K562 (cell line): ENCODE results near the gene ZFAND2A. TPM values are rescaled to one million over a fixed set of nuclear protein-coding genes. Genes with fewer than 3 reads are reported as not detected.
A peak's percentile ranks its signal among the peaks of the same experiment; 100 is the strongest.

ENCODE experiments used
- ATAC-seq: fragments of 200-7000 bp; cut with Tn5 transposase; 3 replicates; pipeline ENCODE4 v1.9.1; 2020; ENCODE audit warnings: moderate library complexity
- BruUV-seq: library from RNA; stranded (reverse); fragments of 400-500 nt; replicated peaks from 2 replicates; lab custom pipeline; 2021; lab: Mats Ljungman, UMichigan
- CTCF ChIA-PET: fragments of 300-600 bp; formaldehyde crosslinking; extraction: SDS; loops from one replicate; lab custom pipeline; 2021; ENCODE audit warnings: low intra/inter-chr PET ratio; lab: Yijun Ruan, JAX
- POLR2A ChIA-PET: fragments of 300-600, 350-650 bp; sonication (Branson Sonifier 250); formaldehyde crosslinking; extraction: SDS; loops from one replicate; lab custom pipeline; 2021; ENCODE audit warnings: antibody characterized with exemption, inconsistent platforms; lab: Yijun Ruan, JAX
- DNase-seq, 4 experiments: peaks; one replicate each; pipeline versions ENCODE4 v3.0.0 to v3.0.0-alpha.2; 2011 to 2018; ENCODE audit warnings: low spot score in 3 of 4, mixed read lengths in 3 of 4; ENCODE audit errors: extremely low read depth in 1 of 4
- FAIRE-seq: peaks from 2 replicates; lab custom pipeline; 2011; peaks lifted over from hg19 to GRCh38; lab: Jason Lieb, UNC
- H2AFZ ChIP-seq: 2 replicates; pipeline ENCODE4 v1.6.0; 2011; ENCODE audit warnings: low read depth, low read length, control low read depth, inconsistent platforms
- H3K27ac ChIP-seq: fragments of 200-600 bp; 3 replicates; pipeline ENCODE4 v1.8.0; 2011; ENCODE audit warnings: low read depth, mild to moderate bottlenecking, control low read depth, inconsistent platforms, low read length, moderate library complexity, mixed read lengths; ENCODE audit errors: extremely low read depth
- H3K27me3 ChIP-seq, 2 experiments: fragments of 300-600 bp in 1 of 2; 2 replicates in 1 of 2; 3 replicates in 1 of 2; pipeline versions ENCODE4 v1.6.0 to v1.8.0; 2011; ENCODE audit warnings: inconsistent platforms in 2 of 2, low read length in 2 of 2, mild to moderate bottlenecking in 1 of 2, mixed read lengths in 1 of 2, moderate library complexity in 1 of 2; ENCODE audit not compliant: control insufficient read depth in 2 of 2, insufficient read depth in 2 of 2
- H3K36me3 ChIP-seq: fragments of 300-600 bp; 3 replicates; pipeline ENCODE4 v1.8.0; 2011; ENCODE audit warnings: mild to moderate bottlenecking, low read length, inconsistent platforms; ENCODE audit not compliant: control insufficient read depth, insufficient read depth
- H3K4me1 ChIP-seq, 2 experiments: fragments of 200-600 bp in 1 of 2; replicated peaks in 1 of 2; 2 replicates in 1 of 2; 3 replicates in 1 of 2; pipeline versions ENCODE4 v1.5.1 to v1.8.0; 2011; ENCODE audit warnings: inconsistent platforms in 2 of 2, low read length in 2 of 2, mild to moderate bottlenecking in 1 of 2, mixed read lengths in 1 of 2, moderate library complexity in 1 of 2; ENCODE audit not compliant: control insufficient read depth in 2 of 2, insufficient read depth in 2 of 2
- H3K4me2 ChIP-seq: 2 replicates; pipeline ENCODE4 v1.6.1; 2011; ENCODE audit warnings: low read length, control low read depth, inconsistent platforms, mixed read lengths; ENCODE audit not compliant: insufficient read depth
- H3K4me3 ChIP-seq: fragments of 200-600 bp; sonication (generic), shearing (Covaris generic); 2 replicates; pipeline ENCODE4 v1.5.1; 2016; ENCODE audit warnings: control low read depth, inconsistent platforms
- H3K79me2 ChIP-seq: fragments of 200-600 bp; 3 replicates; pipeline ENCODE4 v1.8.0; 2011; ENCODE audit warnings: low read length, inconsistent platforms; ENCODE audit not compliant: control insufficient read depth, insufficient read depth
- H3K9ac ChIP-seq, 2 experiments: 2 replicates each; pipeline versions ENCODE4 v1.6.0 to v1.6.1; 2011; ENCODE audit warnings: low read depth in 2 of 2, low read length in 2 of 2, control low read depth in 1 of 2, inconsistent platforms in 1 of 2, mild to moderate bottlenecking in 1 of 2, mixed read lengths in 1 of 2; ENCODE audit not compliant: insufficient read depth in 1 of 2
- H3K9me1 ChIP-seq: one replicate; pipeline ENCODE4 v1.6.0; 2011; ENCODE audit warnings: inconsistent platforms, mild to moderate bottlenecking, low read length, moderate library complexity; ENCODE audit not compliant: control insufficient read depth, insufficient read depth
- H3K9me3 ChIP-seq: replicated peaks from 2 replicates; pipeline ENCODE4 v1.5.1; 2011; ENCODE audit warnings: low read depth, low read length, inconsistent platforms; ENCODE audit not compliant: control insufficient read depth, insufficient read depth
- H4K20me1 ChIP-seq: replicated peaks from 2 replicates; pipeline ENCODE4 v1.6.1; 2011; ENCODE audit warnings: low read length, inconsistent platforms, mixed read lengths; ENCODE audit not compliant: control insufficient read depth, insufficient read depth
- C11orf30 ChIP-seq: fragments of 450-650 bp; IDR thresholded peaks from 2 replicates; pipeline ENCODE4 v1.6.1; 2016; ENCODE audit warnings: low read depth, mild to moderate bottlenecking
- CBFB ChIP-seq: sonication (generic); formaldehyde crosslinking; IDR thresholded peaks from 2 replicates; pipeline ENCODE4 v1.4.0; 2020; ENCODE audit warnings: mild to moderate bottlenecking, missing genetic modification reagents
- CSDE1 ChIP-seq, 2 experiments: fragments of 450-650 bp; IDR thresholded peaks; 2 replicates each; pipeline ENCODE4 v1.6.1; 2016; ENCODE audit warnings: mild to moderate bottlenecking in 1 of 2
- ETV6 ChIP-seq, 3 experiments: fragments of 150-350 bp in 1 of 3; sonication (generic) in 1 of 3; formaldehyde crosslinking in 1 of 3; IDR thresholded peaks; 2 replicates each; pipeline versions ENCODE4 v1.6.1 to v1.8.0; 2014 to 2022; ENCODE audit warnings: borderline replicate concordance in 2 of 3, low read depth in 2 of 3, antibody characterized with exemption in 1 of 3, low read length in 1 of 3, mild to moderate bottlenecking in 1 of 3, missing genetic modification reagents in 1 of 3
- GABPA ChIP-seq: fragments of 200-800 bp; sonication (Bioruptor generic); conservative IDR thresholded peaks from 2 replicates; pipeline ENCODE4 v1.6.1; 2016; ENCODE audit warnings: low read depth, missing genetic modification characterization, missing compliant biosample characterization
- LCOR ChIP-seq: sonication (generic); formaldehyde crosslinking; IDR thresholded peaks from 2 replicates; pipeline ENCODE4 v1.8.0; 2022; ENCODE audit warnings: mild to moderate bottlenecking, missing genetic modification reagents
- MCM2 ChIP-seq: fragments of 450-650 bp; IDR thresholded peaks from 2 replicates; pipeline ENCODE4 v1.6.1; 2017; ENCODE audit warnings: low read depth, mild to moderate bottlenecking
- NFXL1 ChIP-seq: fragments of 450-650 bp; formaldehyde crosslinking; IDR thresholded peaks from 2 replicates; pipeline ENCODE4 v1.4.0; 2021; ENCODE audit warnings: mild to moderate bottlenecking
- PHTF2 ChIP-seq: fragments of 250-450 bp; sonication (Bioruptor Pico); IDR thresholded peaks from 2 replicates; pipeline ENCODE4 v1.5.0; 2021; ENCODE audit warnings: mild to moderate bottlenecking
- RBM15 ChIP-seq: fragments of 200-400 bp; formaldehyde crosslinking; IDR thresholded peaks from 2 replicates; pipeline ENCODE4 v1.6.1; 2018; ENCODE audit warnings: mild to moderate bottlenecking, low read length, moderate library complexity; ENCODE audit not compliant: insufficient read depth
- XRCC5 ChIP-seq: fragments of 200-400 bp; formaldehyde crosslinking; IDR thresholded peaks from 2 replicates; pipeline ENCODE4 v1.6.1; 2017; ENCODE audit warnings: low read depth, mild to moderate bottlenecking, low read length
- ZC3H11A ChIP-seq: IDR thresholded peaks from 2 replicates; pipeline ENCODE4 v1.6.1; 2012; ENCODE audit warnings: low read depth, low read length, improper control_type of control experiment
- ZNF165 ChIP-seq: fragments of 250-450 bp; sonication (Bioruptor Pico); IDR thresholded peaks from 2 replicates; pipeline ENCODE4 v1.4.0; 2020; ENCODE audit warnings: borderline replicate concordance
- ZSCAN32 ChIP-seq: fragments of 450-650 bp; formaldehyde crosslinking; IDR thresholded peaks from 2 replicates; pipeline ENCODE4 v1.4.0; 2020; ENCODE audit warnings: mild to moderate bottlenecking, moderate library complexity
- ZZZ3 ChIP-seq: fragments of 450-650 bp; IDR thresholded peaks from 2 replicates; pipeline ENCODE4 v1.6.1; 2016; ENCODE audit warnings: antibody characterized with exemption, mild to moderate bottlenecking, moderate library complexity
- WGBS: fragments of 100-300 bp; shearing (Covaris generic); methylation state at CpG from one replicate; pipeline ENCODE4 v1.1.6; 2016; ENCODE audit warnings: low coverage, mixed read lengths; ENCODE audit not compliant: insufficient coverage; ENCODE audit errors: missing lambda C conversion rate; 5-methylcytosine and 5-hydroxymethylcytosine counted together
- in situ Hi-C: fragments of 300-500 bp; cut with MboI; formaldehyde crosslinking; loops from 4 replicates; pipeline ENCODE4 v1.15.0; 2018; ENCODE audit warnings: inconsistent platforms, mixed read lengths
- intact Hi-C: fragments of 100-400 bp; cut with micrococcal nuclease; formaldehyde crosslinking; loops from 2 replicates; pipeline ENCODE4 v1.14.2; 2022
- polyA plus RNA-seq, 8 experiments: library from polyadenylated mRNA; depleted of rRNA in 4 of 8; stranded (reverse) in 5 of 8; unstranded in 3 of 8; fragments of >200 nt; fragmentation: Nextera tagmentation in 2 of 8; fragmentation: Illumina TruSeq in 1 of 8; extraction: Ambion mirVana in 2 of 8; extraction: Trizol in 1 of 8; gene quantifications; 2 replicates each; pipeline versions ENCODE4 v1.2.1 to v1.2.3, GENCODE V29; 2011 to 2014; ENCODE audit warnings: inconsistent platforms in 1 of 8, missing spikeins in 1 of 8
- total RNA-seq, 7 experiments: library from RNA; depleted of rRNA in 6 of 7; stranded (reverse); fragments of >200 nt in 6 of 7; fragmentation: Illumina TruSeq in 2 of 7; extraction: Trizol in 2 of 7; gene quantifications; 2 replicates each; pipeline versions ENCODE4 v1.2.1 to v1.2.3, GENCODE V29; 2011 to 2021; ENCODE audit warnings: low replicate concordance in 1 of 7
- TF ChIP-seq, protein P1 (sequence below), 2 experiments: fragments of 450-650 bp; IDR thresholded peaks; 2 replicates each; pipeline ENCODE4 v1.6.1; 2016

Gene ZFAND2A
- total and polyA plus RNA-seq, 9 of the 15 experiments (the other 6 are each of a cell fraction or from before 2014, with no cell fraction given), result 16.8 to 56.8 (median 26.1) TPM

DNA sequence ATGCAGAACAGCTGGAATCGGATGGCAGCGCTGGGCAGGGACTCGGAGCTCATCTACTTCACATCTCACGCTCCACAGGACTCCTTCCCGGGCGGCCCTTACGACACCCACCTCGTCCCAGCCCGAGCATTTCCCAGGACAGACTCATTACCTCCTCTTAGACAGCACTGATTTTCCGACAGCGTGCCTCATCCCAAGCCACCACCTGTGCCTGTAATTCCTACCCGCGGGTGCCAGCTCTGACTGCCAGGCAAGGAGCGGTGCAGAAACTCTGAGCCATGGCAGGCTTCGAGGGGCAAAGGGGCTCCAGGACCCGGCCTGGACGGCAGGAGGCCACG lies 46.5 kb downstream of the ZFAND2A start:
- Histone ChIP-seq H3K9me1 (no peaks in the 10 kb centered on the region), H3K27ac (no peak overlapping the region), H2AFZ (no peak overlapping the region), H3K4me2 (no peak overlapping the region), H3K9me3 (peaks cover 2% of the 10 kb centered on the region)
- intact Hi-C loops, result no loop called here
- BruUV-seq, result no TSS peak
- FAIRE-seq (no peak), DNase-seq (no peak)
- WGBS, result 91% methylated on average over 15 of the region's 18 CpGs
- CTCF ChIA-PET, result no interaction called here
- POLR2A ChIA-PET, result no interaction called here
- TF ChIP-seq ZNF165 (CRISPR knock-in tag) (no peak), CBFB (CRISPR knock-in tag) (no peak), C11orf30 (no peak), XRCC5 (no peak), GABPA (tag) (no peak), ZSCAN32 (CRISPR knock-in tag) (no peak), ZC3H11A (no peak), MCM2 (no peak), CSDE1 (IDR thresholded peaks at IDR 0.05) (no peak), RBM15 (no peak), ZZZ3 (no peak), NFXL1 (no peak), LCOR (CRISPR knock-in tag) (no peak), PHTF2 (CRISPR knock-in tag) (no peak), ETV6 (IDR thresholded peaks at IDR 0.05; ENCODE audit: borderline replicate concordance in 1 of 2, low read depth in 2 of 2, low read length in 1 of 2) (no peak), ETV6 (CRISPR knock-in tag; IDR thresholded peaks at IDR 0.05; ENCODE audit: borderline replicate concordance) (no peak)
- TF ChIP-seq, protein P1, sequence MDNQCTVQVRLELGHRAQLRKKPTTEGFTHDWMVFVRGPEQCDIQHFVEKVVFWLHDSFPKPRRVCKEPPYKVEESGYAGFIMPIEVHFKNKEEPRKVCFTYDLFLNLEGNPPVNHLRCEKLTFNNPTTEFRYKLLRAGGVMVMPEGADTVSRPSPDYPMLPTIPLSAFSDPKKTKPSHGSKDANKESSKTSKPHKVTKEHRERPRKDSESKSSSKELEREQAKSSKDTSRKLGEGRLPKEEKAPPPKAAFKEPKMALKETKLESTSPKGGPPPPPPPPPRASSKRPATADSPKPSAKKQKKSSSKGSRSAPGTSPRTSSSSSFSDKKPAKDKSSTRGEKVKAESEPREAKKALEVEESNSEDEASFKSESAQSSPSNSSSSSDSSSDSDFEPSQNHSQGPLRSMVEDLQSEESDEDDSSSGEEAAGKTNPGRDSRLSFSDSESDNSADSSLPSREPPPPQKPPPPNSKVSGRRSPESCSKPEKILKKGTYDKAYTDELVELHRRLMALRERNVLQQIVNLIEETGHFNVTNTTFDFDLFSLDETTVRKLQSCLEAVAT (IDR thresholded peaks at IDR 0.05), result no peak
- TF ChIP-seq, all 486 proteins: peak for 0
- no peaks in the 10 kb centered on the region for H3K27me3 ChIP-seq
- H3K4me3 ChIP-seq, result no peak overlapping the region
- H3K79me2 ChIP-seq, result peaks cover 13% of the 10 kb centered on the region
- H3K4me1 ChIP-seq, result peaks cover 0 to 29% of the 10 kb centered on the region in 2 experiments; a peak in 2 of 5 replicates
- in situ Hi-C loops, result no loop called here
- no peaks in the 10 kb centered on the region for H3K36me3 ChIP-seq
- H4K20me1 ChIP-seq, result no peaks in the 10 kb centered on the region
- no peak for ATAC-seq
- H3K9ac ChIP-seq, result peak overlapping the region in 1 of 2 experiments; percentile 52; a peak in 1 of 4 replicates
